HFF-Myc (cell line): ENCODE data around the gene VANGL1.

ENCODE experiments used
- DNase-seq: peaks from one replicate; pipeline ENCODE4 v3.0.0-alpha.2; 2011; ENCODE audit warnings: low read depth; ENCODE audit errors: extremely low read depth
- H3K4me3 ChIP-seq: replicated peaks from 2 replicates; pipeline ENCODE4 v1.5.1; 2011; ENCODE audit warnings: low read depth, mild to moderate bottlenecking, control low read depth, low read length
- CTCF ChIP-seq: IDR thresholded peaks from 2 replicates; pipeline ENCODE4 v1.5.1; 2012; ENCODE audit warnings: mild to moderate bottlenecking, low read depth, low read length, control low read depth; ENCODE audit errors: missing control alignments

VANGL1 gene

GRCh38 chr1:115706587-115707425 is 65.0 kb downstream of the VANGL1 start:
- no peak for DNase-seq
- H3K4me3 ChIP-seq: no peak overlapping the region
- TF ChIP-seq CTCF: peak; percentile 61

GRCh38 chr1:115710859-115711624 is 69.3 kb downstream of the VANGL1 start:
- no peak overlapping the region for H3K4me3 ChIP-seq
- no peak for TF ChIP-seq CTCF
- no peak for DNase-seq

- TF ChIP-seq CTCF: no peak
- DNase-seq: no peak
- H3K4me3 ChIP-seq: no peak overlapping the region
These were observed 71.3 kb downstream of the VANGL1 start for GRCh38 chr1:115712911-115713609.

GRCh38 chr1:115713906-115714305 is 72.1 kb downstream of the VANGL1 start:
- no peak for TF ChIP-seq CTCF
- no peak overlapping the region for H3K4me3 ChIP-seq
- DNase-seq: no peak

GRCh38 chr1:115714572-115715141 is 72.9 kb downstream of the VANGL1 start:
- no peak for DNase-seq
- TF ChIP-seq CTCF: no peak
- H3K4me3 ChIP-seq: no peak overlapping the region

GRCh38 chr1:115717541-115717940 is 75.8 kb downstream of the VANGL1 start:
- no peak for DNase-seq
- no peak overlapping the region for H3K4me3 ChIP-seq
- peak; percentile 33 for TF ChIP-seq CTCF
